Naive thymus-derived CD4-positive, alpha-beta T cell (primary cell): ENCODE results near the gene SLC12A9. TPM values are rescaled to one million over a fixed set of nuclear protein-coding genes. Genes with fewer than 3 reads are reported as not detected.

ENCODE experiments used
- ATAC-seq: fragments of 150-1000 bp; cut with Tn5 transposase; 2 replicates; pipeline ENCODE4 v1.10.0; 2021; ENCODE audit warnings: mild to moderate bottlenecking, moderate library complexity
- CTCF ChIA-PET: fragments of 350-600 bp; sonication (Branson Sonifier 250); formaldehyde crosslinking; loops from one replicate; lab custom pipeline; 2021; ENCODE audit warnings: antibody characterized with exemption; lab: Charles Lee
- POLR2A ChIA-PET: fragments of 350-600 bp; sonication (Branson Sonifier 250); formaldehyde crosslinking; loops from one replicate; lab custom pipeline; 2021; ENCODE audit warnings: antibody characterized with exemption, inconsistent platforms; lab: Charles Lee
- DNase-seq, 9 donors: peaks; one replicate each; pipeline versions ENCODE4 v3.0.0 to v3.0.0-alpha.2; 2020 to 2022; ENCODE audit warnings: mixed read lengths in 1 of 9
- H3K27ac ChIP-seq: one replicate; pipeline ENCODE4 v1.7.0; 2013; ENCODE audit warnings: mild to moderate bottlenecking, low read depth, low read length, moderate library complexity
- H3K27me3 ChIP-seq, 2 donors: one replicate each; pipeline ENCODE4 v1.7.0; 2013; ENCODE audit warnings: low read length in 2 of 2, mild to moderate bottlenecking in 2 of 2, moderate library complexity in 2 of 2; ENCODE audit not compliant: control insufficient read depth in 2 of 2, insufficient read depth in 2 of 2
- H3K36me3 ChIP-seq, 3 experiments: 1 replicate in 2 of 3; 2 replicates in 1 of 3; pipeline ENCODE4 v1.7.0; 2013; ENCODE audit warnings: low read length in 3 of 3, mild to moderate bottlenecking in 3 of 3, moderate library complexity in 1 of 3; ENCODE audit not compliant: insufficient read depth in 3 of 3, control insufficient read depth in 2 of 3
- H3K4me1 ChIP-seq, 2 donors: one replicate each; pipeline ENCODE4 v1.7.0; 2013; ENCODE audit warnings: low read length in 2 of 2, mild to moderate bottlenecking in 2 of 2, moderate library complexity in 1 of 2; ENCODE audit not compliant: control insufficient read depth in 2 of 2, insufficient read depth in 2 of 2
- H3K4me3 ChIP-seq: 2 replicates; pipeline ENCODE4 v1.7.0; 2013; ENCODE audit warnings: mild to moderate bottlenecking, low read length
- H3K9me3 ChIP-seq, 3 experiments: 1 replicate in 2 of 3; 2 replicates in 1 of 3; pipeline ENCODE4 v1.7.0; 2013; ENCODE audit warnings: low read length in 3 of 3; ENCODE audit not compliant: control insufficient read depth in 2 of 3
- H3K27ac Mint-ChIP-seq, 9 donors: one replicate each; pipeline ENCODE4 v1.8.0; 2020 to 2022; ENCODE audit warnings: mixed read lengths in 9 of 9, mild to moderate bottlenecking in 8 of 9, moderate library complexity in 5 of 9, inconsistent platforms in 2 of 9
- H3K27me3 Mint-ChIP-seq, 5 donors: one replicate each; pipeline ENCODE4 v1.8.0; 2021 to 2022; ENCODE audit warnings: mixed read lengths in 5 of 5, mild to moderate bottlenecking in 1 of 5
- H3K36me3 Mint-ChIP-seq, 5 donors: one replicate each; pipeline ENCODE4 v1.8.0; 2020 to 2022; ENCODE audit warnings: mixed read lengths in 5 of 5, mild to moderate bottlenecking in 3 of 5, inconsistent platforms in 1 of 5
- H3K4me1 Mint-ChIP-seq, 7 donors: one replicate each; pipeline ENCODE4 v1.8.0; 2020 to 2022; ENCODE audit warnings: mixed read lengths in 7 of 7, mild to moderate bottlenecking in 3 of 7, inconsistent platforms in 1 of 7
- H3K4me3 Mint-ChIP-seq, 10 donors: one replicate each; pipeline ENCODE4 v1.8.0; 2020 to 2022; ENCODE audit warnings: mild to moderate bottlenecking in 10 of 10, mixed read lengths in 10 of 10, moderate library complexity in 6 of 10, inconsistent platforms in 2 of 10
- H3K9me3 Mint-ChIP-seq, 11 donors: one replicate each; pipeline ENCODE4 v1.8.0; 2020 to 2022; ENCODE audit warnings: mixed read lengths in 11 of 11, mild to moderate bottlenecking in 4 of 11, inconsistent platforms in 1 of 11, moderate library complexity in 1 of 11
- intact Hi-C, 2 donors: fragments of 100-400 bp; cut with micrococcal nuclease; formaldehyde crosslinking; loops; one replicate each; pipeline ENCODE4 v1.15.1; 2023
- polyA plus RNA-seq, 2 donors: library from polyadenylated mRNA; unstranded; fragments of 300-500 nt; fragmentation: Illumina TruSeq; gene quantifications; one replicate each; pipeline ENCODE4 v1.2.3, GENCODE V29; 2021
- total RNA-seq, 6 experiments: library from RNA in 5 of 6; stranded (reverse) in 5 of 6; gene quantifications; 1 replicate in 5 of 6; 2 replicates in 1 of 6; pipeline ENCODE4 v1.2.3 and lab custom pipeline; 2021 to 2026

Gene SLC12A9
- total and polyA plus RNA-seq, 7 experiments from 2014 or later = 5.0 to 78.6 (median 58.3) TPM

DNA sequence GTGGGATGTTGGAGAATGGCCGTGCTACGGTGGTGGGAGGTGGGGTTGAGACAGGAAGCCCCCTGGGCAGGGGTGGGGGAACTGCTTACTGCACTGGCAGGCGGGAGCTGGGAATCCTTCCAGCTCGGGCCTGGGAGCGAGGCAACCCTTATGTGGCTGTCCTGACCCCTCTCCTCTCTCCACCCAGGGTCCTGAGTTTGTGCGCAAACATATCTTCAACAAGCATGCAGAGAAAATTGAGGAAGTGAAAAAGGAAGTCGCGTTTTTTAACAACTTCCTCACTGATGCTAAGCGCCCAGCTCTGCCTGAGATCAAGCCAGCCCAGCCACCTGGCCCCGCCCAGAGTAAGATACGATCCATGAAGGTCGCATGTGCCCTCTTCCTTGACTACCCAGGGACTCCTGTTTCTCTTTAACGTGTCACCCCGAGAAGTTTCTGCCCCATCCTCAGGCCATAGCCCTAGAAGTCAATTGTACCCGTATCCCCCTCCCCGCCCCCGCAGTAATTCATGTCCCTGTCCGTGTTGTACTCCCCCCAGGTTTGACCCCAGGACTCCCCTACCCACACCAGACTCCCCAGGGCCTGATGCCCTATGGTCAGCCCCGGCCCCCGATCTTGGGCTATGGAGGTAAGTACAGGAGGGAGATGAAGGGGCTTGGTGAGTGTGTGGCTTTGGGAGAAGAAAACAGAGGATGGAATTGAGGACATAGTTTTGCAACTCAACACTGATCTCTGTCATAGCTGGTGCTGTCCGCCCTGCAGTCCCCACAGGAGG lies 35.2 kb downstream of the SLC12A9 start:
- peak overlapping the region; percentile 83 to 90 (median 88) for H3K4me3 Mint-ChIP-seq
- Histone ChIP-seq H3K27ac (peak overlapping the region; percentile 88), H3K27me3 (no peaks in the 10 kb centered on the region), H3K4me1 (peaks cover 31 to 48% of the 10 kb centered on the region in 2 donors), H3K4me3 (peak overlapping the region; percentile 38), H3K9me3 (no peaks in the 10 kb centered on the region), H3K36me3 (peaks cover 16 to 48% (median 22%) of the 10 kb centered on the region in 3 experiments)
- peaks cover 22 to 55% (median 41%) of the 10 kb centered on the region in 5 donors for H3K36me3 Mint-ChIP-seq
- peak overlapping the region; percentile 90 to 98 (median 95) for H3K27ac Mint-ChIP-seq
- intact Hi-C loops = loop anchor here (2.0 to 5.0 kb wide), 6 partner anchors 35 to 459 kb away; partner anchors contain the start of genes FIS1 (in 1 of the 2), MEPCE (in 1 of the 2), MOSPD3 (in 1 of the 2) and SLC12A9 (in 1 of the 2)
- H3K27me3 Mint-ChIP-seq = peaks cover 12 to 24% (median 14%) of the 10 kb centered on the region in 5 donors
- POLR2A ChIA-PET = interaction anchor here (0.9 to 7.3 kb wide), 9 partner anchors 11 to 969 kb away, joined by 3 to 161 read pairs (median 4); partner anchors contain the start of genes FBXO24, LRCH4, SLC12A9 and SRRT
- H3K4me1 Mint-ChIP-seq = peaks cover 32 to 52% (median 46%) of the 10 kb centered on the region in 7 donors
- peaks cover 0 to 4% (median 0%) of the 10 kb centered on the region in 11 donors for H3K9me3 Mint-ChIP-seq
- CTCF ChIA-PET = interaction anchor here (0.5 to 1.7 kb wide), 2 partner anchors 13 to 396 kb away, joined by 3 to 6 read pairs; partner anchors contain the start of gene SRRT
- DNase-seq = peak in 8 of 9 donors; percentile 48 to 70 (median 61)
- peak; percentile 48 for ATAC-seq

DNA sequence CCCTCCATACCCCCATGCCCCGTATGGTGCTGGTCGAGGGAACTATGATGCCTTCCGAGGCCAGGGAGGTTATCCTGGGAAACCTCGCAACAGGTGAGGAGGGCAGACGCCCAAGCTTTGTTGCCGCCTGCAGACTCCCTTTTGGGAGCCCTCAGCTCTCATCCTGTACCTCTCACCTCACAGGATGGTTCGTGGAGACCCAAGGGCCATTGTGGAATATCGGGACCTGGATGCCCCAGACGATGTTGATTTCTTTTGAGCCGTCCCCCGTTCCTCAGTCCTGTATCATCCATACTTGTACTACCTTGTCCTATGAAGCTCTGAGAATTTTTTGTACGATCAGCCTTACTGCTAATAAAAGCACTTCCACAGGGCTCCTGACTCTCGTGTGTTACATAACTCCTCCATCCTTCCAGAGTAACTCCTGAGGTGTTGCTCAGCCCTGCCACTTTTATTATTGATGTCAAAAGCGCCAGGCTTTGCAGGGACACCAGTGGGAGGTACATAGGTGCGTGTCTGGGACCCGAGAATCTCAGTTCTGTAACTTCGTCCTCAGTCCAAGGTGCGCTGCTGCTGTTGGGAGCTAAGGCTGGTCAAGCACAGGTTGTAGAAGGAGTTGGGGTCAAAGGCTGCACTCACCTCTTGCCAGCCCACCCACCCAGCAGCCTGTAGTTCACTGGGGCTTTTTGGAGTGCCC lies 35.9 kb downstream of the SLC12A9 start:
- Mint-ChIP-seq H3K4me1 (peaks cover 32 to 48% (median 41%) of the 10 kb centered on the region in 7 donors), H3K27ac (peak overlapping the region; percentile 90 to 98 (median 95)), H3K27me3 (peaks cover 16 to 29% (median 17%) of the 10 kb centered on the region in 5 donors), H3K9me3 (peaks cover 0 to 4% (median 0%) of the 10 kb centered on the region in 11 donors), H3K36me3 (peaks cover 22 to 48% (median 34%) of the 10 kb centered on the region in 5 donors), H3K4me3 (peak overlapping the region; percentile 83 to 90 (median 88))
- Histone ChIP-seq H3K9me3 (no peaks in the 10 kb centered on the region), H3K27ac (peak overlapping the region; percentile 88), H3K4me1 (peaks cover 31 to 48% of the 10 kb centered on the region in 2 donors), H3K36me3 (peaks cover 10 to 40% (median 22%) of the 10 kb centered on the region in 3 experiments), H3K4me3 (peak overlapping the region; percentile 73), H3K27me3 (no peaks in the 10 kb centered on the region)
- CTCF ChIA-PET = interaction anchor here (1.7 kb wide), 1 partner anchor 13 kb away, joined by 6 read pairs; the partner anchor contains the start of gene SRRT
- POLR2A ChIA-PET = interaction anchor here (0.7 to 7.3 kb wide), 8 partner anchors 12 to 460 kb away, joined by 3 to 161 read pairs (median 4); partner anchors contain the start of genes FBXO24, LRCH4, SLC12A9 and SRRT
- intact Hi-C loops = loop anchor here (2.0 to 5.0 kb wide), 6 partner anchors 36 to 460 kb away; partner anchors contain the start of genes FIS1 (in 1 of the 2), MEPCE (in 1 of the 2), MOSPD3 (in 1 of the 2) and SLC12A9 (in 1 of the 2)
- DNase-seq = no peak
- no peak for ATAC-seq

DNA sequence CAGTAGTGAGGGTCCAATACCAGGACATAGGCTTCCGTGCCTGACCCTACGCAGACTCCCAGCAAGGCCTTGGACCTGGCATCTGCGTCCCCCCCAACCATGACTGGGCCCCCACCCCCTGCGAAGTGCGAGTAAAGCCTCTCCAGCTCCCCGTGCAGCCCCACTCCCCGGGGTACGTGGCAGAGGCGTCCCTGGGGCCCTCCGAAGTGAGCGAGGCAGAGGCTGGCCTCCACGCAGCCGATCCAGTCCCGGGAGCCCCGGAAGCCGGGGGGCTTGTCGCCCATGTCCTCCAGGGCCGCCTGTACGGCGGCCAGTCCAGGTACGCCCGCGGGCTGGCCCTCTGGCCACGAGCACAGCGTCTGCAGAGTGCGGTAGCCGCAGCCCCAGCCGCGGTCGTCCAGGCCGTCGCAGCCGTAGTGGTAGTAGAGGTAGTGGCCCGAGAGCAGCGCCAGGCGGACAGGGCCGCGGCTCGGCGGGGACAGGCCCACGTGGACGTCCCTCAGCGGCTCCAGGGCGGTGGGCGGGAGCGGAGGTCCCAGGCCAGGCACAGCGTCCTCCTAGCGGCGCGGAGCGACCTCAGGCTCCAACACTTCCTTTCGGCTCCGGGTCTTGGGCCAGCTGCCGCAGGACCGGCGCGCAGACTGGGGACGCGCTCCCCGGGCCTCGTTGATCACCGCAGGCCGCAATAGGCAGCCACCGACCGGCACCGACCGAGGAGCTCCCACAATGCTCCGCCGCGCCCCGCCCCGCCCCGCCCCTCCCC lies 36.7 kb downstream of the SLC12A9 start, which contains the start of gene UFSP1:
TSS of gene UFSP1 (minus strand) at position 728 of the 763 bp plus-strand sequence. CDS start at position 284, 444 bp downstream.
- Histone ChIP-seq H3K9me3 (no peaks in the 10 kb centered on the region), H3K27me3 (no peaks in the 10 kb centered on the region), H3K36me3 (peaks cover 8 to 33% (median 22%) of the 10 kb centered on the region in 3 experiments), H3K4me3 (peak within 1 kb of the TSS; percentile 80), H3K4me1 (peaks cover 31 to 47% of the 10 kb centered on the region in 2 donors), H3K27ac (peak within 1 kb of the TSS; percentile 88)
- H3K4me1 Mint-ChIP-seq = peaks cover 32 to 48% (median 41%) of the 10 kb centered on the region in 7 donors
- no peak for ATAC-seq
- ChIA-PET POLR2A (interaction anchor here (0.5 to 7.3 kb wide), 14 partner anchors 8 to 1985 kb away, joined by 3 to 161 read pairs (median 4); partner anchors contain the start of genes MEPCE, POP7, PPP1R35 and SLC12A9), CTCF (interaction anchor here (0.7 to 1.2 kb wide), 6 partner anchors 11 to 401 kb away, joined by 3 to 8 read pairs (median 3); partner anchors contain the start of gene TRIM56)
- H3K27me3 Mint-ChIP-seq = peaks cover 16 to 36% (median 20%) of the 10 kb centered on the region in 5 donors
- peak within 1 kb of the TSS; percentile 83 to 90 (median 88) for H3K4me3 Mint-ChIP-seq
- no peak for DNase-seq
- peaks cover 22 to 40% (median 34%) of the 10 kb centered on the region in 5 donors for H3K36me3 Mint-ChIP-seq
- H3K9me3 Mint-ChIP-seq = peaks cover 0 to 4% (median 0%) of the 10 kb centered on the region in 11 donors
- H3K27ac Mint-ChIP-seq = peak within 1 kb of the TSS; percentile 90 to 98 (median 95)
- intact Hi-C loops = loop anchor here (1.0 to 5.0 kb wide), 10 partner anchors 14 to 460 kb away; partner anchors contain the start of genes SLC12A9 (in 2 of the 2), SRRT (in 2 of the 2), FIS1 (in 1 of the 2) and MEPCE (in 1 of the 2)

DNA sequence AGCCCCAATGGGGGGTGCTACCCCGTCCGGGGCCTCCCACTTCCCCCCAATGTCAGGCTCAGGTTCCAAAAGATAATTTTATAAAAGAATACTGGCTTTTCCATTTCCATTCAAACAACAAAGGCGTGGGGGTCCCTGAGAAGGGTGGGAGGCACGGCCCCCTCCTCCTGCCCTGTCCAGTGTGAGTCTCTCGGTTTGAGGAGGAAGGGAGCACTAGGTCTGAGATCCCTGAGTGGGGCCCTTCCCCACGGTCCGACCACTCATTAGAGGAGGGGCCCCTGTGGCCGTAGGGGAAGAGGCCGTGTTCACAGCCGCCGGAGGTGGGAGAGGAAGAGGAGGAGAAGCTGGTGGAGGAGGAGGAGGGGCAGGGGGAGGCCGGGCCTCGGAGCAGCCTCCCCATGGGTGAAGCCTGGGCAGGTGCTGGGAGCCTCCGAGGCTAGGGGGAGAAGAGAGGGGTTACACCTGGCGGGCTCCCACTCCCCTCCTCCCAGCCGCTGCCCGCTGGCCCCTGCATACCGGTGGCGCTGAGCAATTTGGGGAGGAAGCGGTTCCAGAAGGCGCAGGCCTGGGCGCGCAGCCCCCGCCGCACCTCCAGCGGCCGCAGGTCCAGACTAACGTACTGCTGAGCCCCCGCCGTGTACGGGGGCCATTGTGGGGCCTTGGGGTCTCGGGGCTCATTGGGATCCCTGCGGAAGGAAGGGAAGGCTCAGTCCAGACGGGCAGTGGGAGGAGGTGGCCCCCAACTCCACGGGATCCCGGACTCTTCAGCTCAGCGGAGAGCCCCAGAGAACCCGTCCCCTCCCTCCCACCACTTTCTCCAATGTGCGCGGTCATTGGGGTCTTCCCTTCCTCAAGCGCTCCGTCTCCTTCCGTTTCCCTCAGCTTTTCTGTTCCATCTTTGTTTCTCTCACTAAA lies 38.4 kb downstream of the SLC12A9 start:
- POLR2A ChIA-PET = interaction anchor here (1.2 to 7.3 kb wide), 4 partner anchors 14 to 194 kb away, joined by 4 to 161 read pairs (median 11); partner anchors contain the start of genes SLC12A9, SRRT and TRIM56

More for the DNA sequence above, 38.4 kb downstream of the SLC12A9 start:
- intact Hi-C loops = loop anchor here in 1 of 2 donors (5.0 kb wide), 2 partner anchors 76 to 126 kb away; partner anchors contain the start of gene MUC12
- H3K9me3 ChIP-seq = no peaks in the 10 kb centered on the region
- DNase-seq (no peak), ATAC-seq (no peak)
- Mint-ChIP-seq H3K4me3 (peak overlapping the region; percentile 80 to 90 (median 88)), H3K4me1 (peaks cover 32 to 43% (median 38%) of the 10 kb centered on the region in 7 donors), H3K27me3 (peaks cover 17 to 42% (median 24%) of the 10 kb centered on the region in 5 donors), H3K9me3 (peaks cover 0 to 4% (median 0%) of the 10 kb centered on the region in 11 donors), H3K36me3 (peaks cover 14 to 24% (median 20%) of the 10 kb centered on the region in 5 donors), H3K27ac (peak overlapping the region in 5 of 9 donors; percentile 30 to 95 (median 62))
- peaks cover under 1% of the 10 kb centered on the region in 2 donors for H3K27me3 ChIP-seq
- H3K4me3 ChIP-seq = peak overlapping the region; percentile 80
- no peak overlapping the region for H3K27ac ChIP-seq
- peaks cover 31 to 39% of the 10 kb centered on the region in 2 donors for H3K4me1 ChIP-seq
- peaks cover 0 to 16% (median 14%) of the 10 kb centered on the region in 3 experiments for H3K36me3 ChIP-seq
- CTCF ChIA-PET = interaction anchor here (0.6 to 1.2 kb wide), 2 partner anchors 40 to 194 kb away, joined by 3 read pairs; partner anchors contain the start of gene TRIM56
